ENCODE data around the gene MIDN. TPM values are rescaled to one million over a fixed set of nuclear protein-coding genes. Genes with fewer than 3 reads are reported as not detected.
A peak's percentile ranks its signal among the peaks of the same experiment; 100 is the strongest.

The MIDN gene
- total RNA-seq, 6 experiments from 2014 or later: 58.4 to 73.3 (median 67.4) TPM

DNA sequence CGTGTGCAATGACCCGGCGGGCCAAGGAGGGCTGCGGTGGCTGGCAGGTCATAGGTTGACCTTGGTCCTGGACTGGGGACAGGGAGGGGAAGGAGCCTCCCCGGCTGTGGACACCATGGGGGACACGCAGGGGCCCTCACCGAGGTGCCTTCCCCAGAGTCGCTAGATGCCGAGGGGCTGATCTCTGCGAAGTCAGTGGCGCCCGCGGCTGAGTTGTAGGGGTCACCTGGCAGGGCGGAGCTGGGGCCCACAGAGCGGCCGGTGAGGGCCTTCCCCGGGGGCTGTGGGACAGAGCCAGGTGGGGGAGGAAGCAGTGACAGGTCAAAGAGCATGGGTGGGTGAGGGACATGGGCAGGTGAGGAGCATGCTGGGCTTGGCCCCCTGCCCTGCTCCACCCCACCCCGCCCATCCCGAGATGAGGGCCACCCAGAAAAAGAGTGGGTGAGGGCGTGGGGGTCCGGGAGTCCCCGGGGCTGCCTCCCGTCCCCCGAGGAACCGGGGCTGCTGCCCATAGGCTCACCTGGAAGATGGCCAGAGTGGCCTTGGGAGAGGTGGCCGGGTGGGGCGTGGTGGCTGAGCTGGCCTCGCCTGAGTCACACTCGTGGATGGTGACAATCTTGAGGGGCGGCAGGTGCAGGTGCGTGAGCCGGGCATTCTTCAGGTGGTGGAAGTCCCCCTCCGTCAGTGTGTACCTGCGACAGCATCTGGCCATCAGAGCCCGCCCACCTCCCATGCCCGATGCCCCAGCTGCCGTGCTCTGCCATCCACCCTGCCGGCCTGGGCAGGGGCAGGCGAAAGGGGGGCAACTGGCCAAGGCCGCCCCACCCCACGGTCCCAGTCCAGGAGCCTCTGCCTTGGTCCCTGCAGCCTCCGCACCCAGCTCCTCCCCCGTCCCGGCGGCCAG lies 14.1 kb upstream of the MIDN start:
- no peak overlapping the region for H3K27ac Mint-ChIP-seq
- TF ChIP-seq CTCF (IDR thresholded peaks at IDR 0.05): no peak
- H3K4me3 Mint-ChIP-seq: no peak overlapping the region
- H3K27me3 Mint-ChIP-seq (ENCODE audit: insufficient read depth): no peaks in the 10 kb centered on the region; the same call in 1 of the 2 replicates
- peaks cover 6% of the 10 kb centered on the region; the same call in 1 of the 2 replicates for H3K4me1 Mint-ChIP-seq (ENCODE audit: low read depth)
- no peaks in the 10 kb centered on the region for H3K36me3 Mint-ChIP-seq (ENCODE audit: low read depth)
- no peak for DNase-seq
- no peaks in the 10 kb centered on the region for H3K9me3 Mint-ChIP-seq

- TF ChIP-seq CTCF (IDR thresholded peaks at IDR 0.05): no peak
- Mint-ChIP-seq H3K27ac (no peak overlapping the region), H3K27me3 (ENCODE audit: insufficient read depth) (no peaks in the 10 kb centered on the region; the same call in 1 of the 2 replicates), H3K4me1 (ENCODE audit: low read depth) (peaks cover 6% of the 10 kb centered on the region; the same call in 1 of the 2 replicates), H3K4me3 (no peak overlapping the region), H3K9me3 (no peaks in the 10 kb centered on the region), H3K36me3 (ENCODE audit: low read depth) (no peaks in the 10 kb centered on the region)
- no peak for DNase-seq
These were observed 13.4 kb upstream of the MIDN start for GRCh38 chr19:1234955-1235380.

GRCh38 chr19:1235625-1236538 lies 12.5 kb upstream of the MIDN start:
- peaks cover 9% of the 10 kb centered on the region for H3K4me1 Mint-ChIP-seq (ENCODE audit: low read depth)
- H3K36me3 Mint-ChIP-seq (ENCODE audit: low read depth): no peaks in the 10 kb centered on the region
- peak; percentile 35 for DNase-seq
- no peak overlapping the region for H3K27ac Mint-ChIP-seq
- TF ChIP-seq CTCF (IDR thresholded peaks at IDR 0.05): no peak
- H3K4me3 Mint-ChIP-seq: 0 out of 2 replicates have a peak overlapping the region, but pooled peaks have one; percentile 13
- H3K27me3 Mint-ChIP-seq (ENCODE audit: insufficient read depth): no peaks in the 10 kb centered on the region; the same call in 1 of the 2 replicates
- no peaks in the 10 kb centered on the region for H3K9me3 Mint-ChIP-seq

DNA sequence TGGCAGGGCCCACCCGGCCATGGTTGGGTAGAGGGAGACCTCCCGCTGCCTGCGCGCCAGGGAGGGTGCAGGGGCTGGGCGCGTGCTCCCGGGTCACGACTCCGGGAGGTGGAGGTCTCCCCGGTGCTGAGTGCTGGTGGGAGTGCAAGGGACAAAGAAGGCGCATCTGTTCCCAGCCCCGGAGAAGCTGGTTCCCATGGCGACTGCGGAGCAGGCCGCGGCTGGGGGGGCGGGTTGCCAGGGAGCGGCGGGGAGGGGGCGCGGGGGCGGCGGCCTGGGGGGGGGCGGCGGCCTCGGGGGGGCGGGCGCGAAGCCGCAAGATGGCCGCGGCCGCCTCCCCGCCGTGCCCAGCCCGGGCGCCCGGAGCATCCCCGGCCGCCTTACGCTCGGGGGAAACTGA lies 11.8 kb upstream of the MIDN start:
- Mint-ChIP-seq H3K4me1 (ENCODE audit: low read depth) (peaks cover 16% of the 10 kb centered on the region), H3K27me3 (ENCODE audit: insufficient read depth) (peaks cover 4% of the 10 kb centered on the region), H3K27ac (no peak overlapping the region), H3K9me3 (no peaks in the 10 kb centered on the region), H3K36me3 (ENCODE audit: low read depth) (no peaks in the 10 kb centered on the region), H3K4me3 (0 out of 2 replicates have a peak overlapping the region, but pooled peaks have one; percentile 13)
- TF ChIP-seq CTCF (IDR thresholded peaks at IDR 0.05): no peak
- no peak for DNase-seq

DNA sequence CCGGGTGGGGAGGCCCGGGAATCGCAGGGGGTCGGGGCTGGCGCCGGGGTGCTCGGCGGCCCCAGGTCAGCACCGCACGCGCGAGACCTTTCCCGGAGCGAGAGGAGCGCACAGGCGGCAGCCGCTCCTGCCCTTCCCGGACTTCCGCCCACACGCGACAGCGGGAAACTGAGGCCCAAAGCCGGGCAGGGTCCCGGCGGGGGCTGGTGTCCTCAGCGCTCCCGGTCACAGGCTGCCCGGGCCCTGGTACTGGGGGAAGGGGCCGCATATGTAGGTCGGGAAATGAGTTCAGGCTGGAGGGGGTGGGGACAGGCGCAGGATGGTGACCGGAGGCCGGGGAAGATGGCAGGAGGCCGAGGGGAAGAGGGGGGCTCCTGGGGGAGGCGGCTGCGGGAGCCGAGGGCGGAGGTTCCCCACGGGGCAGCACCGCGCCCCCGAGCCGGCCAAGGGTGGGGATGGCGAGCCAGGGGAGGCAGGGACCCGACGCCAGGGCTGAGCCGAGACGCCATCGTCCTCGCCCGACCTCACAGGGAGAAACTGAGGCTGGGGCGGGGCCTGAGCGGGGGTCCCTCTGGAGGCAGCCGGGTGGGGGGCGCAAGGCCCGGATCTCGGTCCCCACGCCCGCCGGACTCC lies 11.2 kb upstream of the MIDN start:
- H3K4me3 Mint-ChIP-seq: peak overlapping the region; percentile 73
- DNase-seq: no peak
- no peak overlapping the region for H3K27ac Mint-ChIP-seq
- H3K27me3 Mint-ChIP-seq (ENCODE audit: insufficient read depth): peaks cover 4% of the 10 kb centered on the region
- no peak for TF ChIP-seq CTCF (IDR thresholded peaks at IDR 0.05)
- peaks cover 17% of the 10 kb centered on the region for H3K4me1 Mint-ChIP-seq (ENCODE audit: low read depth)
- H3K9me3 Mint-ChIP-seq: no peaks in the 10 kb centered on the region
- no peaks in the 10 kb centered on the region for H3K36me3 Mint-ChIP-seq (ENCODE audit: low read depth)

Data from HFFc6 (cell line).